K562 (cell line): ENCODE data around the gene CD302. TPM values are rescaled to one million over a fixed set of nuclear protein-coding genes. Genes with fewer than 3 reads are reported as not detected.
"Not testable (repeated sequence)": the region's sequence is repeated elsewhere in the genome, so short reads cannot be mapped to it uniquely, and the experiment has no call there.

Experiments
- ATAC-seq: fragments of 200-7000 bp; cut with Tn5 transposase; 3 replicates; pipeline ENCODE4 v1.9.1; 2020; ENCODE audit warnings: moderate library complexity
- BruUV-seq: library from RNA; stranded (reverse); fragments of 400-500 nt; replicated peaks from 2 replicates; lab custom pipeline; 2021; lab: Mats Ljungman, UMichigan
- CTCF ChIA-PET: fragments of 300-600 bp; formaldehyde crosslinking; extraction: SDS; loops from one replicate; lab custom pipeline; 2021; ENCODE audit warnings: low intra/inter-chr PET ratio; lab: Yijun Ruan, JAX
- POLR2A ChIA-PET: fragments of 300-600, 350-650 bp; sonication (Branson Sonifier 250); formaldehyde crosslinking; extraction: SDS; loops from one replicate; lab custom pipeline; 2021; ENCODE audit warnings: antibody characterized with exemption, inconsistent platforms; lab: Yijun Ruan, JAX
- DNase-seq, 4 experiments: peaks; one replicate each; pipeline versions ENCODE4 v3.0.0 to v3.0.0-alpha.2; 2011 to 2018; ENCODE audit warnings: low spot score in 3 of 4, mixed read lengths in 3 of 4; ENCODE audit errors: extremely low read depth in 1 of 4
- FAIRE-seq: peaks from 2 replicates; lab custom pipeline; 2011; peaks lifted over from hg19 to GRCh38; lab: Jason Lieb, UNC
- H2AFZ ChIP-seq: 2 replicates; pipeline ENCODE4 v1.6.0; 2011; ENCODE audit warnings: low read depth, low read length, control low read depth, inconsistent platforms
- H3K27ac ChIP-seq: fragments of 200-600 bp; 3 replicates; pipeline ENCODE4 v1.8.0; 2011; ENCODE audit warnings: low read depth, mild to moderate bottlenecking, control low read depth, inconsistent platforms, low read length, moderate library complexity, mixed read lengths; ENCODE audit errors: extremely low read depth
- H3K27me3 ChIP-seq, 2 experiments: fragments of 300-600 bp in 1 of 2; 2 replicates in 1 of 2; 3 replicates in 1 of 2; pipeline versions ENCODE4 v1.6.0 to v1.8.0; 2011; ENCODE audit warnings: inconsistent platforms in 2 of 2, low read length in 2 of 2, mild to moderate bottlenecking in 1 of 2, mixed read lengths in 1 of 2, moderate library complexity in 1 of 2; ENCODE audit not compliant: control insufficient read depth in 2 of 2, insufficient read depth in 2 of 2
- H3K36me3 ChIP-seq: fragments of 300-600 bp; 3 replicates; pipeline ENCODE4 v1.8.0; 2011; ENCODE audit warnings: mild to moderate bottlenecking, low read length, inconsistent platforms; ENCODE audit not compliant: control insufficient read depth, insufficient read depth
- H3K4me1 ChIP-seq, 2 experiments: fragments of 200-600 bp in 1 of 2; replicated peaks in 1 of 2; 2 replicates in 1 of 2; 3 replicates in 1 of 2; pipeline versions ENCODE4 v1.5.1 to v1.8.0; 2011; ENCODE audit warnings: inconsistent platforms in 2 of 2, low read length in 2 of 2, mild to moderate bottlenecking in 1 of 2, mixed read lengths in 1 of 2, moderate library complexity in 1 of 2; ENCODE audit not compliant: control insufficient read depth in 2 of 2, insufficient read depth in 2 of 2
- H3K4me2 ChIP-seq: 2 replicates; pipeline ENCODE4 v1.6.1; 2011; ENCODE audit warnings: low read length, control low read depth, inconsistent platforms, mixed read lengths; ENCODE audit not compliant: insufficient read depth
- H3K4me3 ChIP-seq: fragments of 200-600 bp; sonication (generic), shearing (Covaris generic); 2 replicates; pipeline ENCODE4 v1.5.1; 2016; ENCODE audit warnings: control low read depth, inconsistent platforms
- H3K79me2 ChIP-seq: fragments of 200-600 bp; 3 replicates; pipeline ENCODE4 v1.8.0; 2011; ENCODE audit warnings: low read length, inconsistent platforms; ENCODE audit not compliant: control insufficient read depth, insufficient read depth
- H3K9ac ChIP-seq, 2 experiments: 2 replicates each; pipeline versions ENCODE4 v1.6.0 to v1.6.1; 2011; ENCODE audit warnings: low read depth in 2 of 2, low read length in 2 of 2, control low read depth in 1 of 2, inconsistent platforms in 1 of 2, mild to moderate bottlenecking in 1 of 2, mixed read lengths in 1 of 2; ENCODE audit not compliant: insufficient read depth in 1 of 2
- H3K9me1 ChIP-seq: one replicate; pipeline ENCODE4 v1.6.0; 2011; ENCODE audit warnings: inconsistent platforms, mild to moderate bottlenecking, low read length, moderate library complexity; ENCODE audit not compliant: control insufficient read depth, insufficient read depth
- H3K9me3 ChIP-seq: replicated peaks from 2 replicates; pipeline ENCODE4 v1.5.1; 2011; ENCODE audit warnings: low read depth, low read length, inconsistent platforms; ENCODE audit not compliant: control insufficient read depth, insufficient read depth
- H4K20me1 ChIP-seq: replicated peaks from 2 replicates; pipeline ENCODE4 v1.6.1; 2011; ENCODE audit warnings: low read length, inconsistent platforms, mixed read lengths; ENCODE audit not compliant: control insufficient read depth, insufficient read depth
- BRD9 ChIP-seq: fragments of 450-650 bp; IDR thresholded peaks from 2 replicates; pipeline ENCODE4 v1.6.1; 2018; ENCODE audit warnings: low read depth; ENCODE audit not compliant: partially characterized antibody
- CREBBP ChIP-seq: IDR thresholded peaks from one replicate; pipeline ENCODE4 v1.6.1; 2012; ENCODE audit warnings: low read depth, mild to moderate bottlenecking, control low read depth, inconsistent platforms, low read length
- RBM15 ChIP-seq: fragments of 200-400 bp; formaldehyde crosslinking; IDR thresholded peaks from 2 replicates; pipeline ENCODE4 v1.6.1; 2018; ENCODE audit warnings: mild to moderate bottlenecking, low read length, moderate library complexity; ENCODE audit not compliant: insufficient read depth
- SETDB1 ChIP-seq: IDR thresholded peaks from one replicate; pipeline ENCODE4 v1.6.1; 2012; ENCODE audit warnings: low read length, control low read depth, inconsistent platforms
- SMARCA4 ChIP-seq: fragments of 450-650 bp; IDR thresholded peaks from 2 replicates; pipeline ENCODE4 v1.6.1; 2016
- TGIF2 ChIP-seq: sonication (generic); formaldehyde crosslinking; IDR thresholded peaks from 2 replicates; pipeline ENCODE4 v1.8.1; 2022; ENCODE audit warnings: mild to moderate bottlenecking, missing genetic modification reagents, moderate library complexity
- ZHX1 ChIP-seq: fragments of 150-350 bp; conservative IDR thresholded peaks from 2 replicates; pipeline ENCODE4 v1.6.1; 2014; ENCODE audit warnings: low read length
- ZNF830 ChIP-seq: fragments of 250-450 bp; sonication (Bioruptor Pico); IDR thresholded peaks from 2 replicates; pipeline ENCODE4 v1.5.0; 2021; ENCODE audit warnings: mild to moderate bottlenecking
- WGBS: fragments of 100-300 bp; shearing (Covaris generic); methylation state at CpG from one replicate; pipeline ENCODE4 v1.1.6; 2016; ENCODE audit warnings: low coverage, mixed read lengths; ENCODE audit not compliant: insufficient coverage; ENCODE audit errors: missing lambda C conversion rate; 5-methylcytosine and 5-hydroxymethylcytosine counted together
- in situ Hi-C: fragments of 300-500 bp; cut with MboI; formaldehyde crosslinking; loops from 4 replicates; pipeline ENCODE4 v1.15.0; 2018; ENCODE audit warnings: inconsistent platforms, mixed read lengths
- intact Hi-C: fragments of 100-400 bp; cut with micrococcal nuclease; formaldehyde crosslinking; loops from 2 replicates; pipeline ENCODE4 v1.14.2; 2022
- polyA plus RNA-seq, 8 experiments: library from polyadenylated mRNA; depleted of rRNA in 4 of 8; stranded (reverse) in 5 of 8; unstranded in 3 of 8; fragments of >200 nt; fragmentation: Nextera tagmentation in 2 of 8; fragmentation: Illumina TruSeq in 1 of 8; extraction: Ambion mirVana in 2 of 8; extraction: Trizol in 1 of 8; gene quantifications; 2 replicates each; pipeline versions ENCODE4 v1.2.1 to v1.2.3, GENCODE V29; 2011 to 2014; ENCODE audit warnings: inconsistent platforms in 1 of 8, missing spikeins in 1 of 8
- total RNA-seq, 7 experiments: library from RNA; depleted of rRNA in 6 of 7; stranded (reverse); fragments of >200 nt in 6 of 7; fragmentation: Illumina TruSeq in 2 of 7; extraction: Trizol in 2 of 7; gene quantifications; 2 replicates each; pipeline versions ENCODE4 v1.2.1 to v1.2.3, GENCODE V29; 2011 to 2021; ENCODE audit warnings: low replicate concordance in 1 of 7
- TF ChIP-seq, protein P1 (sequence below): fragments of 200-800 bp; sonication (Bioruptor generic); IDR thresholded peaks from 2 replicates; pipeline ENCODE4 v1.6.1; 2017; ENCODE audit warnings: missing genetic modification characterization, missing compliant biosample characterization

The CD302 gene
- total and polyA plus RNA-seq, 9 of the 15 experiments (the other 6 are each of a cell fraction or from before 2014, with no cell fraction given): 0.03 to 0.07 (median 0.04) TPM; not detected in 5

GRCh38 chr2:159788253-159788652 lies 9.8 kb downstream of the CD302 start:
- H3K4me3 ChIP-seq: no peak overlapping the region
- no peak for DNase-seq
- no peaks in the 10 kb centered on the region for H3K4me1 ChIP-seq
- no peaks in the 10 kb centered on the region for H4K20me1 ChIP-seq
- H2AFZ ChIP-seq: no peak overlapping the region
- H3K9ac ChIP-seq: no peak overlapping the region
- no peak overlapping the region for H3K27ac ChIP-seq
- in situ Hi-C loops: no loop called here
- WGBS: 16% methylated on average over 3 of the region's 3 CpGs
- H3K27me3 ChIP-seq: peaks cover 4% of the 10 kb centered on the region in 2 experiments; a peak in 3 of 5 replicates
- POLR2A ChIA-PET: no interaction called here
- no peaks in the 10 kb centered on the region for H3K9me1 ChIP-seq
- H3K4me2 ChIP-seq: no peak overlapping the region
- H3K79me2 ChIP-seq: no peaks in the 10 kb centered on the region
- peak; percentile 26 for FAIRE-seq
- ATAC-seq: no peak
- H3K9me3 ChIP-seq: no peaks in the 10 kb centered on the region
- CTCF ChIA-PET: no interaction called here
- no TSS peak for BruUV-seq
- TF ChIP-seq TGIF2 (CRISPR knock-in tag) (no peak), ZNF830 (no peak), BRD9 (no peak), ZHX1 (no peak), CREBBP (no peak), SMARCA4 (no peak), RBM15 (no peak), SETDB1 (no peak)
- TF ChIP-seq, protein P1, sequence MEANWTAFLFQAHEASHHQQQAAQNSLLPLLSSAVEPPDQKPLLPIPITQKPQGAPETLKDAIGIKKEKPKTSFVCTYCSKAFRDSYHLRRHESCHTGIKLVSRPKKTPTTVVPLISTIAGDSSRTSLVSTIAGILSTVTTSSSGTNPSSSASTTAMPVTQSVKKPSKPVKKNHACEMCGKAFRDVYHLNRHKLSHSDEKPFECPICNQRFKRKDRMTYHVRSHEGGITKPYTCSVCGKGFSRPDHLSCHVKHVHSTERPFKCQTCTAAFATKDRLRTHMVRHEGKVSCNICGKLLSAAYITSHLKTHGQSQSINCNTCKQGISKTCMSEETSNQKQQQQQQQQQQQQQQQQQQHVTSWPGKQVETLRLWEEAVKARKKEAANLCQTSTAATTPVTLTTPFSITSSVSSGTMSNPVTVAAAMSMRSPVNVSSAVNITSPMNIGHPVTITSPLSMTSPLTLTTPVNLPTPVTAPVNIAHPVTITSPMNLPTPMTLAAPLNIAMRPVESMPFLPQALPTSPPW (CRISPR knock-in tag): no peak
- H3K36me3 ChIP-seq: no peaks in the 10 kb centered on the region
- intact Hi-C loops: no loop called here

DNA sequence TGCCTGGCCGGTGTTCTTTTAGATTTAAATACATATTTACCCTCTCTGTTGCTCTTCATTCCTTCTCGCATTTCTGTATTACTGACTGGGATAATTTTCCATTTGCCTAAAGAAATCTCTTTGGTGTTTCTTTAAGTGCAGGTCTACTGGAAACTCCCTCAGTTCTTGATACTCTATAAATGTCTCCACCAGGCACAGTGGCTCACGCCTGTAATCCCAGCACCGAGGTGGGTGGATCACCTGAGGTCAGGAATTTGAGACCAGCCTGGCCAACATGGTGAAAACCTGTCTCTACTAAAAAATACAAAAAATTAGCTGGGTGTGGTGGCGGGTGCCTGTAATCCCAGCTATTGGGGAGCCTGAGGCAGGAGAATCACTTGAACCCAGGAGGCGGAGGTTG lies 10.4 kb downstream of the CD302 start:
- BruUV-seq, intact Hi-C loops, H3K27ac ChIP-seq, H3K9ac ChIP-seq, H2AFZ ChIP-seq, DNase-seq, FAIRE-seq, in situ Hi-C loops, H4K20me1 ChIP-seq, H3K4me3 ChIP-seq, H3K79me2 ChIP-seq, H3K4me2 ChIP-seq, ATAC-seq, H3K9me1 ChIP-seq, CTCF ChIA-PET, H3K9me3 ChIP-seq, H3K36me3 ChIP-seq, H3K27me3 ChIP-seq, H3K4me1 ChIP-seq, POLR2A ChIA-PET: not testable (repeated sequence)
- WGBS: 4% methylated on average over 5 of the region's 6 CpGs
